SIG-M5 (cell line): ENCODE measurements around the gene HPS1.

ENCODE experiments used
- DNase-seq: peaks from one replicate; lab custom pipeline; 2025; lab: John Stamatoyannopoulos, UW

HPS1 gene

DNA sequence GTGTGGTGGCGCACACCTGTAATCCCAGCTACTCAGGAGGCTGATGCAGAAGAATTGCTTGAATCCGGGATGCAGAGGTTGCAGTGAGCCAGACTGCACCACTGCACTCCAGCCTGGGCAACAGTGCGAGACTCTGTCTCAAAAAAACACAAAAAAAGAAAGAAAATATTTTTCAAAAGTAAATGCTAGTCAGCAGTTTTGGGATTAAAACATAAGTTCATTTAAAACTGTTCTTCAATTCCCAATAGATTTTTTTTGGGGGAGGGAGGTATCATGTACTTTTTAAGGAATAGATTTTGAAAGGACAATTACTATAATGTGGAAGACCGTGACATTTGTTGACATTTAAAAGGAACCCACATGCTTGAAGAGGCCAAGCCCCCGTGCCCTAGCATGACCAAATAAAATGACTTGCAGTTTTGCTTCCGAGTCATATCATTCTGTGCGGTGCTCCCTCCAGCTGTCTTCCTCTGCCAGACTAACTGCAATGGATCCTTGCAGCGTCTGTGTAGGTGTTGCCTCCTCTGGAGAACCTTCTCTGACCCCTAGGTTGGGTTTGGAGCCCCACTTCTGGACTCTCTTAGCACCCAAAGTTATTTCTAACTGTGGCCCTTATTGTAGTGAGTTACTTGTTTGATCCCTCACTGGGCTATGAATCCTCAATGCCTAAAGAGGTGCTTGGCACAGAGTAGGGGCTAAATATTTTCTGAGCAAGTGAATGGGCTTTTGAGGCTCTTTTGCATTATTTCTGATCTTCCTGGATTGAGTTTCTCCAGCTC, 17.4 kb upstream of the HPS1 start:
- no peak for DNase-seq

DNA sequence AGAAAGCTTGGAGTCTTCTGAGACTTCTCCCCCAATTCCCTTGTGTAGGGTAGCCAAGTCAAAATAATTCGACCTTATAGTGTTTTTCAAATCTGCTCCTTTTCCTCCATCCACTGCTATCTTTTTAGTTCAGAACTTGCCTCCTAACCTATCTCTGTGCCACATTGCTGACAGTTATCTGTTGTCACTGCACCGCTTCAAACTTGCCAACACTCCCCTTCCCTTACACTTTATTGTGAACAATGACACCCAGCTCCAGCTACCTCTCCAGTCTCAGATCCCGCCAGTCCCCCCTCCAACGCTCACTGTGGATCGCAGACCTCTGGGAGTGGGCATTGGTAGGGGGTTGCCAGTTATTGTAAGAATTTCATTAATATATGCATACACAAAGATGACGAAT, 16.3 kb upstream of the HPS1 start:
- DNase-seq = no peak

DNA sequence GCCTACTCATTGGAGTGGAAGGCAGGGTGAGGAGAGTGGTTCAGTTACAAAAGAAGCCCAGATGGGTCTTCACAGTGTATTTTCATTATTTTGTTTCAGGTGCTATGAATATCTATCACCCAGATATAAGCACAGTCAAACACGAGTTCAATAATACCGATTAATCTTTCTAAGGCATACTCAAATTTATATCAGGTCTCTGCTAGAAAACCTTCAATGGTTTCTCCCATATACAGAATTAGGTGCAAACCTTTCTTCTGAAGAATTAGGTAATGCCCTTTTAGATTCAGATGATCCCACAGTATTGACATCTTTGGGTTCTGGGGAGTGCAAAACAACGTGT, 14.7 kb upstream of the HPS1 start:
- DNase-seq = no peak

DNA sequence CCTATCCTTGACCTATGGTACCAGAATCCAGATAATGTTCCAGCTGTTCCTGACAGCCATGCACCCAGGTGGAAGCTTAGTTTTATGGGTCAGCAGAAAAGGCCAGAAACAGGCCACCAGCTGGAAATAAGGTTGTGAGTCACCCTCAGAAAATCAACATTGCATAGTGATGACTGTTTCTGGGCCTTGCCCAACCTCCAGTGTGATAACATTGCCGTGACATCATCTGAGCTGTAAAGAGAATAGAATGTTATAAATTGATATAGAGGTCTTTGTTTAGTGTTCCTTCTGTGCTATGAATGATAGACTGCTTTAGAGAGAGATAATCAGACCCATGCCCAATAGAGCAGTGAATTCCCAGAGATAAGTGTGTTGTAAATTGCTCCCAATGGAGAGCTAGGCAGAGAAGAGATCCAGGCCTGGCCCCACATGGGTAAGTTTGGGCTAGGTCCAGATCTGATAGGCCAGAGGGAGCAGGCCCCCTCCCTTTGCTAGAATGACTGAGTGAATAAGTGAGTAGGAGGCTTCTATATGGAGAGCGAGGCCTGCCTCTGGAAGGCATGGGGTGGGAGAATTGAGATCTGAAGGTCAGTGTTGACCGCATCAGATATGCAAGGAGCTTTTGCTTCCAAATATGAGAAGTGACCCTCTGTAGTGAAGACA, 14.2 kb upstream of the HPS1 start:
- DNase-seq = no peak

DNA sequence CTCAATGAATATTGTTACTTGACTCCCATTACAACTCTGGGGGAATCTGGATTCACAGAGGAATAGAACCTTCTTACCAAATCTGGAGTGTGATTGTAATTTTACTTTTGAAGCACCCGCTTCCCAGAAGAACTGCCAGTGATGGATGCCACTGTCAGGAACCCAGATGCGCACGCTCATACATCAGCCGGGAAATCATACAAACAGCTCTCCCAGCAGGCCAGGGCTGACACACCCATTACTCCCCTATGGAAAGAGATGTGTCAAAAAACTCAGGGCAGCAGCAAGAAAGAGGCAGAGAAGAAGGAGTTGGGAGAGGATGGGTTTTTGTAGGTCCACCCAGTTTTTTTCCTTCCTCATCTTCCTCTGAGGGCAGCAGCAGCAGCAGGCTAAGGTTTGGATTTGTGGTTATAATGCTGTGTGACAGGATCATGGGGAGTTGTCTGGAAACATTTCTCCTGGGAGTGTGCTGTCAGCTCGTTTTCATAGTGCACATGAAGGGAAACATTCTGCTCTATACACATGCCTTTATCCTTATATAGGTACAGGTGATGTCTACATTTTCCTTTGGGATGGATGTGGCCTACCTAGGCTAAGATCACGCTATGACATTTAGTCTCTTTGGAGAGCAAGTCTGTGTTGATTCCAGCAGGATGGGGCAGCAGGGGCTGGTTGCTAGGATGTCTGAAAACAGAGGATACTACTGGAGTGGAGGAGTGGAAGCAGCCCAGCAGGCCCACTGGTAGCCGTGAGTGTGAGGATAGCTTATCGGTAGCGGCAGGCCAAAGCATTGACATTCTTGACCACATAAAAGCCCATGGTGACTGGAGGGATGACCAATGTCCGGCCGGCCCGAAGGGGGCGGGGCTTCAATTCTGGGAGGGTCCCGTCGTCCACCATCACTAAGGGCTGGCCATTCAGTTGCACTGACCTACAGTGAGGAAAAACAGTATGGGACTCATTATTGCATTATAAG, 12.4 kb upstream of the HPS1 start:
- no peak for DNase-seq

DNA sequence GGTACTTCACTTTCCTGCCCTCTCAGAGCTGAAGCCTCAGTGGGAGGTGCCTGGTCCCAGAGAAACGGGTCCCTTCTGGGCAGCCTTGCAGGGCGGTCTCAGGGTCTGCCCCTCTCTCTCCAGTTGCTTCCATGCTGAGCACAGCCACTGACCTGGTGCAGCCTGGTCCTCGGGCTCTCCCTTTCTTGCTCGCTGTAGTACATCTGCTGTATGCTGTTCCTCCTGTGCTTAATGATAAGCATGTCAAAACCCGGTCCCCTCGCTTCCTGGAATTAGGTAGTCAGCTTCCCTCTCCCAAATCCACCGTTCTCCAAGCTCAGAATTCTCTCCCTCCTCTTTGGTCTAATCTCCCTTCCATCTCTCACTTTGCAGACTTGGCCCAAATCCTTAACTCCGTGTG, 11.0 kb upstream of the HPS1 start:
- no peak for DNase-seq

DNA sequence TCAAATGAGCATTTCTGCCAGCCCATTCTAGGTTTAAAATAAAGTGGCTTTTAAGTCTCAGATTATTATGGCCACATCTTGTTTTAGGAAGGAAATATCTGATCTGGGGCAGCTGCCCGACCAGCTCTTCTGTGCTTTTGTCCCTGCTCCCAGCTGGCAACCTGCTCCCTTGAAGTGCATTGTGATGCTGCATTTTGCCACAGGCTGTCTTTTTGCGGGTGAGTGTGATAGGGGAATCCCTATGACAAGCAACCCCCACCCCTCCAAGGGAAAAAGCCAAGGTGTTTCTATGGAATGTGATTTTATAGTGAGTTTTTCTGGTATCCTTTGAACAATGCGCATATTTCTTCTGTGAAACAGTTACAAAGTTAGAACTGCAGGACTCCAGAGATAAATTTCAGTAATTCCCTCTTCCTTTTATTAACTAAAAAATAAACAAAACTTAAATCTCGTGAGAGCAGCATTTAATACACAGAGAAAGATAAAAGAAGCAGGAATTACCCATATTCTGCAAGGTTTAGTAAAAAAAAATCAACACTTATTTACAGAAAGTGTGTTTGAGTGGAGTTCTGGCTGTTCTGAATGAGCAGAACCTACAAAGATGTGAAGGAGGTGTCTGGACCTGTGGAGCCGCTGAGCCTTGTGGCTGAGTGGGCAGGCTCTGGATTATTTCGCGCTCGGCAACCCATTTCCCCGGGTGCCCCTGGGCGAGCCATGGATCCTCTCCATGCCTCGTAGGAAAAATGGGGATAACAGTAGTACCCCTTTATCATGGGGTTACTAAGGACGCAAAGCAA, 10.1 kb upstream of the HPS1 start:
- no peak for DNase-seq

DNA sequence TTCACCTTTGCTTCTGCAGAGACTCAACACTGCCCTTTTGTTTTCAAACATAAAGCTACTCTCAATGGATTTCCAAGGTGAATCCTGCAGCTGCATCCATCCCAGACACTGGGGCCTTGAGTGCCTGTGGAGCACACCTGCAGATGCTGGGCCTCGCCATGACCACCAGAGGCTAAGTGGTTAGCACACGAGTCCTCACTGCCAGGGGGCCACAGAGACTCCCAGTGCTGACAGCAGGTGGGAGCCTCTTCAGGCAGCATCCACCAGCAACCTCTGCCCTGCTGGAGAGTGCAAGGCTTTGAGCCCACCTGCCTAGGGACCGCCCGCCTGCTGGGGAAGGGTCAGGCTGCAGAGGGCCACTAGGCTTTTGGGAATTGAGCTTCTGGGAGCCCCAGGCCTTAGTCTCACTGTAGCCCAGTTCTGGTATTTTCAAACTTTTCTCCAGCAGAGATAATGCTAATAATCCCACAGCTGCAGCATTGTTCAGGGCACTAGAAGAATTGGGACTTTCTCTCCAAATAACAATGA, 9.4 kb upstream of the HPS1 start:
- DNase-seq = no peak

DNA sequence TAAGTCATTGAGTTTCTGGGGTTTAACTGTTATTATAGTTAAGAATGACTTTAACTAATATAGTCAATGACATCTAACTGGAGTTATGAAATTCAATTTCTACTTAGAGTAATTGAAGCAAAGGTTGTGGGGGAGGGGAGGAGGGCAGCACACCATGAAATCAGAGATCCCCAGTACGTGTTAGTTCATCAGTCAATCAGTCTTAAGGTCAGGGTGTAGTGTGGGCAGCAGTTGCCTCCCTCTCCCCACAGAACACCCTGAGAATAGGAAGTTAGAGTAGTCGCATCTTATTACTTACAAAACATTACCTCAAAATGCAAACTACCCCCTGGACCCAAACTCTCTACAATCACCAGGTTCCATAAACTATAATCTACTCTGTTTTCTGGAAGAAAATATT, 7.0 kb upstream of the HPS1 start:
- no peak for DNase-seq

DNA sequence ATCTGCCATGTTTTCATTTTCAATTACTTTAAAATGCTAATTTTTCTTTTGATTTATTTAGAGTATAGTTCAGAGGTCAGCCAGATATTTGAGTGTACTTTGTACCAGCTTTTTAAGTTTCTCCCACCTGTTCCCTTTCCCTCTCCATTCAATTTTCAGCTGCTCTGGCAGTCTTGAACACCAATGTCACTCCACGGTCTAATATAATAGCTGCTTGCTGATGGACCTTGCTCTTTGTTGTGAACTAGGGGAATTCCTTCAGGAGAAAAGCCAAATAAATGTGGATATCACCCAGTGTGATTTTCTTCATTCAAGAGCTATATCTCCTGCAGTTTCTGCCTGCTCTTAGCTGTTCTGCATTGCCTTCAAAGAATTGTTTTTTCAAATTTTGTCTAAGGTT, 3.9 kb upstream of the HPS1 start:
- no peak for DNase-seq

DNA sequence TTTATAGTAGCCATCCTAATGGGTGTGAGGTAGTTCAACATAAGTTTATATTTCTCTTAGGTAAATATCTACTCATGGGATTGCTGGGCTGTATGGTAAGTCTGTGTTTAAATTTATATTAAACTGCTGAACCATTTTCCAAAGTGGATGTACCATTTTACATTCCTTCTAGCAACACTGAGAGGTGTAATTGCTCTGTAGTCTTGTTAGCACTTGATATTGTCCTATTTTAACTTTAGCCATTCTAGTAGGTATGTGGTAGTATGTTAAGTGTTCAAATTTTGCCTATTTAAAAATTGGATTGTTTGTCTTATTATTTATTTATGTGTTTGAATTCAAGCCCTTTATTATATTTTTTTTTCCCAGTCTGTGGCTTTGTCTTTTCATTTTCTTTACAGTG, 2.6 kb upstream of the HPS1 start:
- no peak for DNase-seq

DNA sequence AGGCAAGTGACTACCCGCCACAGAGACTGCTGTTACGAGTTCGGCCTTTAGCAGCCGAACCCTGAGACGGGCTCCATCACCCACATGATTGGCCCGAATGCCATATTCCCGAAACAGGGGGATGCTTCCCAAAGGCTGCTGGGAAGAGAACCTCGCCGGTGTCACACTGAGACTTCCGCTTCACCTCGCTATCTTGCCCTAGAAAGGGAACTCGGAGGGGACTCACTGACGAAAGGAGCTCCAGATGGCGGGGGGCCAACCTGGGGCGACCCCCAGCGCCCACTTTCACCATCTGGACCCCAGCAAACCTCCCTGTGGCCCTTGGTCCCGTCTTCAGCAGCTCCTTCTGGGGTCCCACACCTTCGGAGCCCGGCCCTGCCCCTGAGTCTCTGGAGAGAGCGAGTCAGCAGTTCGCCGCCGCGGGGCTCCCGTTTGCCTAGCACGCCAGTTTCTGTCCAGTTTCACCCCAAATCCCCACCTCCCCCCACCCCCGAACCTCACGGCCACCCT, 529 bp downstream of the HPS1 start:
- no peak for DNase-seq

DNA sequence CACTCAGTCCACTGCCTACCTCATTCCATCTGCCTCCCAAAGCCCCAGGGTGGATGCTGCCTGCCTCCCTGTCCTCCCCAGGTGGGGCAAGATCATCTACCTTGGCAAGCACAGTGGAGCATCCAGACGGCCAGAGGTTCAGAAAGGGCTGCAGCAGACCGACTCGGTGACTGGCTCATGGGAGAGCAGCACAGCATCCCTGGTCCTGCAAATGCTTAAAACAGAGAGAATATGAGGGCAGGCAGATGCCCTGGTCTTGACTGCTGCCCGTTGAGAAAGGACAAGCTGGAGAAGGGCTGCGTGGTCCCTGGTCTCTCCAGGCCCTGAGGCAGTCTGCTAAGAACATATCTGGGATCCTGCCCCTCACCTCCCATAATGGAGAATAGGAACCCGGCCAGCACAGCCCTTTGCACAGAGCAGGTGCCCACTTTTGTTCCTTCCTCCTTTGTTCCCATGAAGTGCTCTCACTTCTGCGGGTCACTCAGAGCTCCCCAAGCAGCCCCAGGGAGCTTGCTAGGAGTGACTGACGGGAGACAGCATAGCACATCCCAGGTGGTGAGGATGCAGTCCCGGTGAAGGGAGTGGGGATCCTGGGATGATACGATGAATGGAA, 1.4 kb downstream of the HPS1 start:
- DNase-seq = no peak

DNA sequence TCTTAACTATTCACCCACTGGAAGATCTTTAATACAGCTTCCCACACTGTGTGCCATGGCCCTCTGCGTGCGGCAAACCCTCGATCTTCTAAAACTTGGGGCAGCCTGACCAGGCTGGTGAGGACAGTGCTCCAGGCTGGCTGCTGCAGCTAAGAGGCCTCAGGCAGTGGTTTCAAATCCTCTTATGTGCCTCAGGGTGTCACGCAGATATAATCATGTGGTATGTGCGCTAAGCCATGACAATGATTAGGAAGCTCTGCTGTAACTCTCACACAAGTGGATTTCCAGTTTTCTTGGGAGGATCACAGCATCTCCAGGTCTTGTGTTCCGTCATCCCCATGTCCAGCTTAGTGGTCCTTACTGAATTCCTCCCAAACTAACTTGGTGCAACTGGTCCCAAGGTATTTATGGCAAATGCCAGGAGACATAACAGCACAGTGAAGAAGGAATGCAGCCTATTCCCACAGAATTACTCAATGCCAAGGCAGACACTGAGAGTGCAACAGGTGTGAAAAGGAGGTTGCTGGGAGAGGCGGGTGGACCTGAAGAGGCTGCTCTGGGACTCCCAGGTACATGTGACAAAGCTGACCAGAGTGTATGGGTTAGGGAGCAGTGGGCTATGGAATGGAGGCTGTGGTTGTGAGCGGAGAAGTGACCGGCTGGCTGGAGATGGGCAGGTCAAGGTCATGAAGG, 2.3 kb downstream of the HPS1 start:
- DNase-seq = no peak

DNA sequence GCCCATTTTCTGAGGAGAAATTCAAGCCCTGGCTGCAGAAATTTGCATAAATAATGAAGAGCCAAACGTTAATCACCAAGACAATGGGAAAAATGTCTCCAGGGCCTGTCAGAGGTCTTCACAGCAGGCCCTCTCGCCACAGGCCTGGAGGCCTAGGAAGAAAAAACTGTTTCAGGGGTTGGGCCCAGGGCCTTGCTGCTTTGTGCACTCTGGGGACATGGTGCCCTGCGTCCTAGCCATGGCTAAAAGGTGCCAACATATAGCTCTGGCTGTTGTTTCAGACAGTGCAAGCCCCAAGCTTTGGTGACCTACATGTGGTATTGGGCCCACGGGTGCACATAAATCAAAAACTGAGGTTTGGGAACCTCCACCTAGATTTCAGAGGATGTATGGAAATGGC, 8.0 kb downstream of the HPS1 start:
- DNase-seq = no peak

DNA sequence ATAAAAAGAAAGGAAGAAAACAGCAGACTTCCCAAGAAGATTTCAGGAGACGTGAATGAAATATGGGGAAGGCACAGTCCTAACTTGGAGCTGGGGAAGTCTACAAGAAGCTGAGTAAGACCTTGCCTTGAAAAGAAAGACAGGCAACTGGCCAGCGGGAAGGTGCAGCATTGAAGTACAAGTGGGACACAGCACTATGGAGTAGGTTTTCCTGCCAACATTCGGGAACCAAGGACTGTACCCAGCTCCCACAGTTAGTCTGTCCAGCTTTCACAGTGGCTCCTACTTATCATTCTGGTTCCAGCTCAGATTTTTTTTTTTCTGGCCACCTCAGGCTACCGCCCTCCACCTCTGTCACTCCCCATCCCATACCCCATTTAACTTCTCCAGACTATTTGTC, 10.0 kb downstream of the HPS1 start:
- DNase-seq = no peak

DNA sequence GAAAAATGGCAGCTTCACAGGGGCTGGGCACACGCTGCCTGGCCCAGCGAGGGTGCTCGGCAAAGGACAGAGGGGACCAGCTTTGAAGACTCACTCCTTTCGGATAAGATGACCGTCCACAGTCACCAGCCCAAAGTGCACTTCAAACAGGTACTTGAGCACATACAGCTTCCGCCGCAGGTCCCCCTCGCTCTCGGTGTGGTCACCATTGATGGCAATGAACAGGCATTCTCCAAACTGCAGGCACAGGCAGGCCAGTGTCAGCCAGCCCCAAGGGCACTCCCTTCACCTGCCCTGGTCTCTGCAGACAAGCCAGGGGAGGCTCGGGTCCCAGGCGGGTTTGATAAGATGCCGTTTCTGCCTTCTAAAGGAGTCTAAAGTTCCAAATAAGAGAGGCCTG, 11.6 kb downstream of the HPS1 start:
- no peak for DNase-seq

DNA sequence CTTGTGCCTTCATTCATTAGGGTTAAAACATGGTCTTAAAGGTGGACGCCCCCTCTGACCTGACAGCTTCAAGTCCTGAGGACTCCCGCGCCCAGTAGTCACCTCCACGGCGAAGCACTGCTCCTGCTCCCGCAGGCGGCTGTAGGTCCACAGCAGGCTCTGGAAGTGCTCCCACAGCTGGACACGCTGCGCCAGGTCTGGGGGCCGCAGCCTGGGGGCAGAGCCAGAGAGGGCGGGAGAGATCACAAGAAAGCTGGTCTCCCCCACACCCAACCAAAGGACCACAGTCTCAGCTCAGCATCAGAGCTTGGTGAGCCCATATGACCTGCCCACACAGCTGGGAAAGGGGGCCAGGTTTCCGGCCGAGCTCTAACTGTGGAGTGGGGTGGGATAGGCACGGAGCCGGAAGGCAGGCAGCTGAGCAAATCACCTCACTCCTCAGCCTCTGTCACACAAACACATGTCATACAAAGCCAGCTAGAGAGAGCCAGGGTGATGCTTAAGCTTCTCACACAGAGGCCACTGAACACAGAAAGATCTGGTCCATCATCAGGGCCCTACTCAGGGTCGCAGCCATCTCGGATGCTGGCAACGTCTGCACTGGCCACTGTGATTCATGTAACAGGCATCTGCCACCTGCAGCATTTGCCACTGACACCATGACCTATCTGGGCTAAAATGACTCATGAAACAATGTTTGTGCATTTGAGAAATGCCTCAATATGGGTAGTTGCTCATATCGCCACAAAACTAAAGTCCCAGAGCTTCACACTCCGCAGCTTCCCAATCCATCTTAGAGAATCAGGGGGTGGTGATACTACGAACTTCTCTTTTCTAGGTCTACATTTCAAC, 12.6 kb downstream of the HPS1 start:
- no peak for DNase-seq

DNA sequence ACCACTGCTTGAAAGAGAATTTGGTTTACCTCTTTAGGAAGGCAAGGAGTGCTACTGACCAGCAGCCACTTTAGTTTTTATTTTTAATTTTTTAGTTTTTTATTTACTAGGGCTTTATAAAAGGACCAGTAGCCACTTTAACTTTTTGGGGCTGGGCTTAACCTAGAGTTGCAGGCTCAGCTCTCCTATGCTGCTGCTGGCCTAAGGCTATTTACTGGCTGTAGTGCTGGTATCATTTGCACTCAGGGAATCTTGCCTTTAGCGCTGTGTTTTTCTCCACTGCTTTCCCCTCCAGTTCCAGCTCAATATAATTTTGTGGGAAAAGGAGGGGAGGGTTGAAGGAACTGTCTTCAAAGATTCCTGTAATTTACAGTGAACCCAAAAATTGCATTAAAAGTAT, 13.4 kb downstream of the HPS1 start:
- no peak for DNase-seq

DNA sequence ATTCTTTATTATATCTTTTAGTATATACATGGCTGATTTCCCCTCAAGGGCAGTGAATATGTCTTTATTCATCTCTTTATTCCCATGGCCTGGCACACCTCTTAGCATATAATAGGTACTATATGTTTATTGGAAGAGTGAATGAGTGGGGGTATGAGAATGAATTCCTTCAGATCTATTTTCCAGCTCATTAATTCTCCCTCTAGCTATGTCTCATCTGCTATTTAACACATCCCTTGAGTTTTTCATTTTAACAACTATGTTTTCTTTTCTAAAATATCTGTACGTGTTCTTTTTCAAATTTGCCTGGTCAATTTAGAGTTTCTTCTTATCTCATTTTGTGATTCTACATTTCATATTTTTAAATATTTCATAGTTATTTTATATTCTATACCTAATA, 14.4 kb downstream of the HPS1 start:
- DNase-seq = no peak
